CD8-positive, alpha-beta memory T cell (primary cell): Measurements from ENCODE around the gene CDC14B. TPM values are rescaled to one million over a fixed set of nuclear protein-coding genes. Genes with fewer than 3 reads are reported as not detected.
"Not testable (repeated sequence)": the region's sequence is repeated elsewhere in the genome, so short reads cannot be mapped to it uniquely, and the experiment has no call there.

ENCODE experiments used
- CTCF ChIA-PET: fragments of 350-600 bp; sonication (Branson Sonifier 250); formaldehyde crosslinking; loops from one replicate; lab custom pipeline; 2021; ENCODE audit warnings: antibody characterized with exemption; lab: Charles Lee
- POLR2A ChIA-PET: fragments of 350-600 bp; sonication (Branson Sonifier 250); formaldehyde crosslinking; loops from one replicate; lab custom pipeline; 2021; ENCODE audit warnings: antibody characterized with exemption; lab: Charles Lee
- DNase-seq, 5 donors: peaks; one replicate each; pipeline versions ENCODE4 v3.0.0 to v3.0.0-alpha.2; 2020 to 2022; ENCODE audit warnings: mixed read lengths in 1 of 5
- H3K27ac ChIP-seq: one replicate; pipeline ENCODE4 v1.7.0; 2013; ENCODE audit warnings: low read depth, mild to moderate bottlenecking, low read length, moderate library complexity
- H3K27me3 ChIP-seq: 2 replicates; pipeline ENCODE4 v1.7.0; 2013; ENCODE audit warnings: low read length, mild to moderate bottlenecking; ENCODE audit not compliant: insufficient read depth, poor library complexity, severe bottlenecking
- H3K36me3 ChIP-seq: 2 replicates; pipeline ENCODE4 v1.7.0; 2013; ENCODE audit warnings: mild to moderate bottlenecking, low read length, moderate library complexity; ENCODE audit not compliant: insufficient read depth
- H3K4me1 ChIP-seq: 2 replicates; pipeline ENCODE4 v1.7.0; 2013; ENCODE audit warnings: mild to moderate bottlenecking, low read length, moderate library complexity; ENCODE audit not compliant: insufficient read depth
- H3K4me3 ChIP-seq: 2 replicates; pipeline ENCODE4 v1.7.0; 2013; ENCODE audit warnings: mild to moderate bottlenecking, low read length
- H3K9me3 ChIP-seq: 2 replicates; pipeline ENCODE4 v1.7.0; 2013; ENCODE audit warnings: mild to moderate bottlenecking, low read length
- H3K27ac Mint-ChIP-seq, 8 donors: one replicate each; pipeline ENCODE4 v1.8.0; 2020 to 2021; ENCODE audit warnings: mixed read lengths in 8 of 8, mild to moderate bottlenecking in 6 of 8, inconsistent platforms in 3 of 8, moderate library complexity in 3 of 8
- H3K27me3 Mint-ChIP-seq, 2 donors: one replicate each; pipeline ENCODE4 v1.8.0; 2020 to 2021; ENCODE audit warnings: mixed read lengths in 2 of 2, mild to moderate bottlenecking in 1 of 2, moderate library complexity in 1 of 2
- H3K36me3 Mint-ChIP-seq, 3 donors: one replicate each; pipeline ENCODE4 v1.8.0; 2020 to 2021; ENCODE audit warnings: mixed read lengths in 3 of 3, inconsistent platforms in 1 of 3, mild to moderate bottlenecking in 1 of 3
- H3K4me1 Mint-ChIP-seq, 3 donors: one replicate each; pipeline ENCODE4 v1.8.0; 2020 to 2021; ENCODE audit warnings: mixed read lengths in 3 of 3, inconsistent platforms in 1 of 3, mild to moderate bottlenecking in 1 of 3
- H3K4me3 Mint-ChIP-seq, 7 donors: one replicate each; pipeline ENCODE4 v1.8.0; 2020 to 2021; ENCODE audit warnings: mixed read lengths in 7 of 7, mild to moderate bottlenecking in 6 of 7, moderate library complexity in 4 of 7, inconsistent platforms in 2 of 7
- H3K9me3 Mint-ChIP-seq, 5 donors: one replicate each; pipeline ENCODE4 v1.8.0; 2020 to 2022; ENCODE audit warnings: mixed read lengths in 5 of 5, mild to moderate bottlenecking in 3 of 5, moderate library complexity in 2 of 5, inconsistent platforms in 1 of 5
- polyA plus RNA-seq: library from polyadenylated mRNA; unstranded; fragments of 300-500 nt; fragmentation: Illumina TruSeq; gene quantifications from one replicate; pipeline ENCODE4 v1.2.3, GENCODE V29; 2021
- total RNA-seq, 2 experiments: library from RNA; stranded (reverse); gene quantifications; one replicate each; pipeline ENCODE4 v1.2.3, GENCODE V29; 2021

The CDC14B gene
- total and polyA plus RNA-seq, 3 experiments from 2014 or later, result 4.6 to 8.2 (median 6.3) TPM

DNA sequence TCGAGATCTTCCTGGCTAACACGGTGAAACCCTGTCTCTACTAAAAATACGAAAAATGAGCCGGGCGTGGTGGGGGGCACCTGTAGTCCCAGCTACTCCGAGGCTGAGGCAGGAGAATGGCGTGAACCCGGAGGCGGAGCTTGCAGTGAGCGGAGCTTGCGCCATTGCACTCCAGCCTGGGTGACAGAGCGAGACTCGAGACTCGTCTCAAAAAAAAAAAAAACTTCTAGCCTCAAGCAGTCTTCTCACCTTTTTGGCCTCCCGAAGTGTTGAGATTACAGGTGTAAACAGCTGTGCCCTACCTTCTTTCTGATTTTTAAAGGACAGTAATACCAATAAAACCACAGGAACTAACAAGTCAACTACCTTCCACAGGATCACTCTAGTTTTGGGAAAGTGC, 76.5 kb downstream of the CDC14B start:
- H3K36me3 ChIP-seq, H3K27me3 ChIP-seq, DNase-seq, H3K4me1 ChIP-seq, H3K9me3 ChIP-seq, H3K4me3 Mint-ChIP-seq, H3K27me3 Mint-ChIP-seq, H3K4me1 Mint-ChIP-seq, H3K4me3 ChIP-seq, H3K27ac Mint-ChIP-seq, H3K27ac ChIP-seq, H3K9me3 Mint-ChIP-seq, CTCF ChIA-PET, POLR2A ChIA-PET: not testable (repeated sequence)
- H3K36me3 Mint-ChIP-seq, result peaks cover 10 to 38% (median 11%) of the 10 kb centered on the region in 3 donors

DNA sequence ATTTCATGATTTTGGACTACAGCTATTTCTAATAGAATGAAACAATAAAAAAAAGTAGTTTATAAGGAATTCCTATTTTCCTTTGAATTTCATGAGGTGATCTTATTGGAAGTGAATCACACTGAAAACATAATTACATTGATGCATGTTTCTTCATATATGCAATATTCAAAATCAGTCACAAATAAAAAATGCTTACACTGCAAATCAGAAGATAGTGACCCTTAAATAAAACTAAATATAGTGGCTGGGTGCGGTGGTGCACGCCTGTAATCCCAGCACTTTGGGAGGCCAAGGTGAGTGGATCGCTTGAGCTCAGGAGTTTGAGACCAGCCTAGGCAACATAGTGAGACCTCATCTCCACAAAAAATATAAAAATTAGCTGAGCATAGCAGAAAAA, 79.5 kb downstream of the CDC14B start:
- no peaks in the 10 kb centered on the region for H3K36me3 ChIP-seq
- no peak overlapping the region for H3K4me3 ChIP-seq
- CTCF ChIA-PET, result no interaction called here
- H3K27ac Mint-ChIP-seq, result no peak overlapping the region
- no peaks in the 10 kb centered on the region for H3K9me3 Mint-ChIP-seq
- H3K27me3 Mint-ChIP-seq, result no peaks in the 10 kb centered on the region
- H3K27me3 ChIP-seq, result no peaks in the 10 kb centered on the region
- peaks cover 0 to 50% (median 11%) of the 10 kb centered on the region in 3 donors for H3K36me3 Mint-ChIP-seq
- H3K4me1 Mint-ChIP-seq, result no peaks in the 10 kb centered on the region
- no peak overlapping the region for H3K4me3 Mint-ChIP-seq
- no peaks in the 10 kb centered on the region for H3K9me3 ChIP-seq
- no peaks in the 10 kb centered on the region for H3K4me1 ChIP-seq
- POLR2A ChIA-PET, result no interaction called here
- no peak overlapping the region for H3K27ac ChIP-seq
- DNase-seq, result no peak

DNA sequence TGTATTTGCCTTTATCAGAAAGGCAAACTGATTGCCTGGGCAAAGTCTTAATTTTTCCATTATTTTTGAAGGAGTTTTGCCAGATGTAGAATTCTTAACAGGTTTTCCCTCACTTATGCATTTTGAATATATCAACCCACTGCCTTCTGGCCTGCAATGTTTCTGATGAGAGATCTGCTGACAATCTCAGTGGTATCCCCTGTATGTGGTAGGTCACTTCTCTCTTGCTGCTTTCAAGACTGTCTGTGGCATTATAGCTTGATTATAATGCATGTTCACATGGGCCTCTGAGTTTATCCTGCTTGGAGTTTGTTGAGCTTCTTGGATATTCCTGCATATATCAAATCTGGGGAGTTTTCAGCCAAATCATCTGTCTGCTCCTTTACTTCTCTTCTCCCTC, 87.5 kb downstream of the CDC14B start:
- Histone ChIP-seq H3K4me3 (no peak overlapping the region), H3K27me3 (no peaks in the 10 kb centered on the region), H3K27ac (no peak overlapping the region), H3K4me1 (no peaks in the 10 kb centered on the region), H3K36me3 (no peaks in the 10 kb centered on the region), H3K9me3 (no peaks in the 10 kb centered on the region)
- Mint-ChIP-seq H3K4me3 (no peak overlapping the region), H3K36me3 (peaks cover 12 to 56% (median 17%) of the 10 kb centered on the region in 3 donors), H3K27ac (no peak overlapping the region), H3K4me1 (no peaks in the 10 kb centered on the region), H3K9me3 (no peaks in the 10 kb centered on the region), H3K27me3 (peaks cover 0 to 2% of the 10 kb centered on the region in 2 donors)
- POLR2A ChIA-PET, result no interaction called here
- DNase-seq, result no peak
- CTCF ChIA-PET, result no interaction called here

DNA sequence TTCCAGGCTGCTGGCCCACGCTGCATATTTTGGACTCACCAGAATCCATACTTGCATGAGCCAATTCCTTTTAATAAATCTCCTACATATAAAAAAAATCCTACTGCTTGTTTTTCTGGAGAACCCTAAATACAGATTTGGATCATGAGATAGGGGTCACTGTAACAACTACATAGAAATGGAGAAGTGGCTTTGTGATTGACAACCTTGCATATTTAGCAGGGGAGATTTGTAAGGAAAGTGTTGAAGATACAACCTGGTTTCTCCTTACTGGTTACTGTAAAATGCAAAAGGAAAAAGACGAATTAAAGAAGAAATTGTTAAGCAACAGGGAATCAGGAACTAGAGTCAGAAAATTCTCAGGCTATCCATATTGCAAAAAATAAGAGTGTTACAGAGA, 94.9 kb downstream of the CDC14B start:
- H3K4me1 ChIP-seq, result no peaks in the 10 kb centered on the region
- Mint-ChIP-seq H3K4me3 (no peak overlapping the region), H3K27me3 (no peaks in the 10 kb centered on the region), H3K4me1 (peaks cover 8 to 21% (median 18%) of the 10 kb centered on the region in 3 donors), H3K9me3 (no peaks in the 10 kb centered on the region), H3K36me3 (peaks cover 0 to 49% (median 8%) of the 10 kb centered on the region in 3 donors), H3K27ac (peak overlapping the region in 1 of 8 donors; percentile 27)
- no peak overlapping the region for H3K27ac ChIP-seq
- CTCF ChIA-PET, result no interaction called here
- no peaks in the 10 kb centered on the region for H3K9me3 ChIP-seq
- no peaks in the 10 kb centered on the region for H3K27me3 ChIP-seq
- H3K36me3 ChIP-seq, result no peaks in the 10 kb centered on the region
- POLR2A ChIA-PET, result no interaction called here
- DNase-seq, result no peak
- H3K4me3 ChIP-seq, result no peak overlapping the region

DNA sequence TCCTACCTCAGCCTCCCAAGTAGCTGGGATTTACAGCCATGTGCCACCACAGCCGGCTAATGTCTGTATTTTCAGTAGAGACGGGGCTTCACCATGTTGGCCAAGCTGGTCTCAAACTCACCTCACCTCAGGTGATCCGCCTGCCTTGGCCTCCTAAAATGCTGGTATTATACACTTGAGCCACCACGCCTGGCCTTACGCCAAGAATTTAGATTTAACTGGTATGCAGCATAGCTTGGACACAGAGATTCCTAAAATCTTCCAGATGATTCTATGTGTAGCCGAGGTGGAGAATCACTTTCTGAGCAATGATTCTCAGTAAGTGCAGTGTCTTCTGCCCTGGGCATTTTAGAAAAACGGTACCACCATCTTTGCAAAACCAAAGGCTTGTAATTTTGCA, 95.6 kb downstream of the CDC14B start:
- Mint-ChIP-seq H3K4me3 (no peak overlapping the region), H3K27ac (peak overlapping the region in 1 of 8 donors; percentile 80), H3K9me3 (no peaks in the 10 kb centered on the region), H3K4me1 (peaks cover 8 to 21% (median 18%) of the 10 kb centered on the region in 3 donors), H3K36me3 (peaks cover 0 to 51% (median 9%) of the 10 kb centered on the region in 3 donors), H3K27me3 (no peaks in the 10 kb centered on the region)
- Histone ChIP-seq H3K4me3 (no peak overlapping the region), H3K27ac (no peak overlapping the region), H3K9me3 (no peaks in the 10 kb centered on the region), H3K36me3 (no peaks in the 10 kb centered on the region), H3K27me3 (no peaks in the 10 kb centered on the region), H3K4me1 (no peaks in the 10 kb centered on the region)
- CTCF ChIA-PET, result no interaction called here
- POLR2A ChIA-PET, result no interaction called here
- no peak for DNase-seq

DNA sequence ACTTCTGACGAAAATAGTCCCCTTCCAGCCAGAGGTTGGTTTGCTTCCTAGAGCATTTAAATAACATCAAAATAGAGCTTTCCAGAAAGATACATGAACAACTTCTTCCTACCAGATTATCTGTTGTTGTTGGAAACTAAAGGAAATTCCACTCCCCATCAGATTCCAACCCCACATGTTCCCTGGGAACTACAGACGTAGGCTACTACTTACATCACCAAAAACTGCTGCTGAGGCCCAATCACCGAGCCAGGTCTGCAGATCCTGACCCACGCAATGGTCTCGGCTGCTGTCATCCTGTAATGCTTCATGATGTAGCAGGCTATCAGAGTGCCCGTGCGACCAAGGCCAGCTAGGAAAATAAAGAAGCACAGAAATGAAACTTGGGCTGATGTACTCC, 96.3 kb downstream of the CDC14B start:
- Histone ChIP-seq H3K36me3 (no peaks in the 10 kb centered on the region), H3K27ac (no peak overlapping the region), H3K4me3 (no peak overlapping the region), H3K4me1 (no peaks in the 10 kb centered on the region), H3K27me3 (no peaks in the 10 kb centered on the region), H3K9me3 (no peaks in the 10 kb centered on the region)
- ChIA-PET POLR2A (no interaction called here), CTCF (no interaction called here)
- Mint-ChIP-seq H3K9me3 (no peaks in the 10 kb centered on the region), H3K36me3 (peaks cover 0 to 55% (median 9%) of the 10 kb centered on the region in 3 donors), H3K4me3 (no peak overlapping the region), H3K4me1 (peaks cover 8 to 21% (median 18%) of the 10 kb centered on the region in 3 donors), H3K27me3 (no peaks in the 10 kb centered on the region), H3K27ac (peak overlapping the region in 1 of 8 donors; percentile 57)
- no peak for DNase-seq

DNA sequence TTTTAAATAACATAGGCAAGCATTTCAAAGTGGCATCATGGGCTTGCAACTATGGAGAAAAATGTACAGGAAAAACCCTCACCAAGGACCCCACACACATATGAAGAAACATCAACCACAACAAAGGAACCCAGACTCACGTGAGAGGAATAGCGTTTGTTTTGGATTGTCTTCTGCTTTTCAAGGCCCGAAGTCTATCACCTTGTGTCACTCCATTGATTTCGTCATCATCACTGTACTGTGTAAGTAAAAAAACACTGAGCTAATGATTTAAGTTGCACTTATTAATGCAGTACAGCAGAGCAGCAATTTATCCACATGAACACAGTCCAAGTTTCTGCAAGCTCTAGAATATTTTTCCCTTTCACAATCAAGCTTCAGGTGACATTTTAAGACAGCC, 97.3 kb downstream of the CDC14B start:
- H3K36me3 ChIP-seq, result no peaks in the 10 kb centered on the region
- Mint-ChIP-seq H3K27ac (peak overlapping the region in 1 of 8 donors; percentile 89), H3K9me3 (no peaks in the 10 kb centered on the region), H3K4me3 (no peak overlapping the region), H3K4me1 (peaks cover 8 to 21% (median 18%) of the 10 kb centered on the region in 3 donors), H3K36me3 (peaks cover 0 to 52% (median 7%) of the 10 kb centered on the region in 3 donors), H3K27me3 (no peaks in the 10 kb centered on the region)
- no peak overlapping the region for H3K27ac ChIP-seq
- H3K27me3 ChIP-seq, result no peaks in the 10 kb centered on the region
- POLR2A ChIA-PET, result no interaction called here
- CTCF ChIA-PET, result no interaction called here
- no peaks in the 10 kb centered on the region for H3K4me1 ChIP-seq
- no peak overlapping the region for H3K4me3 ChIP-seq
- peak in 2 of 5 donors; percentile 5 to 60 for DNase-seq
- no peaks in the 10 kb centered on the region for H3K9me3 ChIP-seq

DNA sequence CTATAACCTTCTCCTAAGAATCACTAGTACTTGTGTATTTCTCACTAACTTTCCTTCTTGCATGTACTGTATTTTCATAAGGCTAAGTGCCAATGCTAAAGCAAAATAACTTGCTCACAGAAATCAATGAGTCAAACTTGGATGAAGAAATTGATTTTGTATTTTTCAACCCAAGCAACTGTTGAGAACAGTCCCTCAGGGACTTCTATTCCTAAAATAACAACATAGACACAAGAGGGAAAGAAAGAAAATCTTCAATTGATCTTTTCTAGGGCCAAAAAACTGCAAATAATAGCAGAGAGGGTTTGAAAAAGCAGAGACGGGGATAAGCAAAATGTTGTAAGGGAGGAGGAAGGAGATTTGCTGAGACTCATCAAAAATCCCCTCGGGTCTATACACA, 99.9 kb downstream of the CDC14B start:
- Histone ChIP-seq H3K4me1 (no peaks in the 10 kb centered on the region), H3K36me3 (no peaks in the 10 kb centered on the region), H3K4me3 (no peak overlapping the region), H3K27ac (no peak overlapping the region), H3K27me3 (no peaks in the 10 kb centered on the region), H3K9me3 (no peaks in the 10 kb centered on the region)
- ChIA-PET CTCF (no interaction called here), POLR2A (no interaction called here)
- Mint-ChIP-seq H3K27me3 (no peaks in the 10 kb centered on the region), H3K27ac (no peak overlapping the region), H3K4me3 (no peak overlapping the region), H3K9me3 (no peaks in the 10 kb centered on the region), H3K36me3 (peaks cover 0 to 57% (median 12%) of the 10 kb centered on the region in 3 donors), H3K4me1 (peaks cover 8 to 21% (median 18%) of the 10 kb centered on the region in 3 donors)
- DNase-seq, result no peak
